Activated naive CD4-positive, alpha-beta T cell (primary cell): ENCODE data around the gene WDR13.
A peak's percentile ranks its signal among the peaks of the same experiment; 100 is the strongest.
"Not testable (repeated sequence)": the region's sequence is repeated elsewhere in the genome, so short reads cannot be mapped to it uniquely, and the experiment has no call there.

Experiments
- DNase-seq, 4 experiments: peaks; one replicate each; lab custom pipeline; 2025; lab: John Stamatoyannopoulos, UW

WDR13 gene

GRCh38 chrX:48592971-48593370, 4.3 kb upstream of the WDR13 start:
- DNase-seq, result no peak

- DNase-seq, result no peak
These were observed 1.4 kb upstream of the WDR13 start for GRCh38 chrX:48595929-48596328.

GRCh38 chrX:48598614-48599013, 1.3 kb downstream of the WDR13 start:
- no peak for DNase-seq

- no peak for DNase-seq
These were observed 2.0 kb downstream of the WDR13 start for GRCh38 chrX:48599341-48599740.

- no peak for DNase-seq
These were observed 2.9 kb downstream of the WDR13 start for GRCh38 chrX:48600226-48600625.

GRCh38 chrX:48601741-48602394, 4.6 kb downstream of the WDR13 start:
- no peak for DNase-seq

GRCh38 chrX:48604701-48605100, 7.4 kb downstream of the WDR13 start:
- DNase-seq, result no peak

- DNase-seq, result no peak
These were observed 8.8 kb downstream of the WDR13 start for GRCh38 chrX:48606091-48606490.

- no peak for DNase-seq
These were observed 14.4 kb downstream of the WDR13 start for GRCh38 chrX:48611703-48612102.

GRCh38 chrX:48613502-48614160, 16.3 kb downstream of the WDR13 start:
- no peak for DNase-seq

- DNase-seq, result no peak
These were observed 19.3 kb downstream of the WDR13 start for GRCh38 chrX:48616576-48616975.

GRCh38 chrX:48617542-48618340, 20.4 kb downstream of the WDR13 start:
- no peak for DNase-seq

GRCh38 chrX:48626401-48627298, 29.4 kb downstream of the WDR13 start:
- DNase-seq, result no peak

GRCh38 chrX:48631376-48632090, 34.2 kb downstream of the WDR13 start:
- DNase-seq, result peak in 3 of 4 experiments; percentile 1 to 26 (median 6)

GRCh38 chrX:48632207-48632606, 34.9 kb downstream of the WDR13 start:
- no peak for DNase-seq

GRCh38 chrX:48636301-48636700, 39.0 kb downstream of the WDR13 start:
- DNase-seq, result no peak

GRCh38 chrX:48636776-48637175, 39.5 kb downstream of the WDR13 start:
- no peak for DNase-seq

GRCh38 chrX:48645669-48646068, 48.4 kb downstream of the WDR13 start:
- no peak for DNase-seq

- no peak for DNase-seq
These were observed 51.1 kb downstream of the WDR13 start for GRCh38 chrX:48648336-48648751.

- no peak for DNase-seq
These were observed 51.8 kb downstream of the WDR13 start for GRCh38 chrX:48649102-48649501.

- not testable (repeated sequence) for DNase-seq
These were observed 54.8 kb downstream of the WDR13 start for GRCh38 chrX:48652055-48652579.
